EL (cell line): ENCODE measurements around the gene AP2B1.

ENCODE experiments used
- DNase-seq: peaks from one replicate; pipeline ENCODE4 v3.0.0-alpha.2; 2016

AP2B1 gene

DNA sequence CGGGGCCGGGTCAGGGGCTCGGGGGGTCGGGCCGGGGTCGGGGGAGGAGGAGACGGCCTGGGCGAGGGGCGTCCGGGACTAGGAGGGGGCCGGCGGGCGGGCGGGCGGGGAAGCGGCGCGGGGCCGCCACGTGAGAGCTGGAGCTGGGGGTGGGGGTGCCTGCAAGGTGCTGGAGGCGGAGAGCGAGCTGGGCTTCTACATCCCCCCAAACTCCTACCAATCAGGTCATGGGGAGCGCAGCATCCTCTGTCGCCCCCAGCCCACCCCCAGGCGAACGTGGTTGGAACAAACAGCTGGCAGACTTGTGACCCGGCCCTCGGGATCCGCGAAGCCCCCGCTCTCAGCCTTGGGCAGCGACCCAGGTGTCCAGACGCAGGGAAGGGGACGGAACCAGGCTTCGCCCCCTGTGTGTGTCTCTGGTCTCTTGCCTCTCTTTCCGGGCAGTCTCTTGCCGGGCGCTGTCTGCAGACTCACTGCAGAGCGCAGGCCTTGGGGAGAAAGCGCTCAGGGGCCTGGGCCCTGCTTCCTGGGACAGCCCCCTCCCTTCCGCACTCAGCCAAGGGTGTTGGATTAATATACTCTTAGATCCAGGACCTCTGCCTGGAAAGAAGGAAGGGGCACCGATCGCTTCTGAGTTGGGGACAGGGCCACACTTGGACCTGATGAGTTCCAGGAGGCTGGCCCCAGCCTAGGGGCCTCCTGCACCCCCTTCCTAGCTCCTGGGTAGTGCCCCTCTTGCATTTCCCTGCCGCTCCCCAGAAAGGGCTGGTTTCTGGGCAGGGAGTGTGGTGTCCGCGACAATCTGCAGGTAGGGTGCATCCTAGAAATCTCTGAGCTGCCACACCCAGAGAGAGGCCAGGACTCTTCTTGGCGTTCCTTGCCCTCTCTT, 145.0 kb downstream of the AP2B1 start:
- no peak for DNase-seq

DNA sequence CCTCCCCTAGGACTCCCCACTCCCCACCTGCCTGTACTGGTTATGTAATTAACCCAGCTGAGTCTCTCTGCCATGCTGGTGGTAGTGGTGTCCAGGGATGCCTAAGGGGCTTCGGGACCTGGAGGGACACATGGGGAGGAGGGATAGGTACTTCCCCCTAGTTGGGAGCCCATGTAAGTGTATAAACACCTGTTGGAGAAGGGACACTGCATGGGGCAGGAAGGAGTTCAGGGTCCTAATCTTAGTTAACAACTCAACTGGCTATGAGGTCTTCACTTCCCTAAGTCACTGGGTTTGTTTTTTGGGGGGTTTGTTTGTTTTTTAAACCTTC, 145.6 kb downstream of the AP2B1 start:
- DNase-seq, result no peak

DNA sequence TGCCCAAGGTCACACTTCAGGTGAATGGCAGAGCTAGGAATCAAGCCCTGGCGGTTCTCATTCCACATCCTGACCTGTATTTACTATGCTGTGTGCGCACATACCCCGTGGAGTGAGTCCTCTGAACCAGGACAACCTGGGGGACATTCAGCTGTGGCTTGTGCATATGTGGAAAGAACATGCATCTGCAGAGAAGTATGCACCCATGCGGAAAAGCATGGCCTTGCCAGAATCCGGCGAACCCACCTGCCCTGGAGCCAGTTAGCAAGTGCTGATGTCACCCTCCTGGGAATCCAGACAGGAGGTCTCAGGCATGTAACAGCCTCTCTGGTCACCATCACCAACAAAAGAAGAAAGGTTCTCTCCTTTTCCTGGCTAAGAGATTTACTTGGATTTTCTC, 146.2 kb downstream of the AP2B1 start:
- no peak for DNase-seq

DNA sequence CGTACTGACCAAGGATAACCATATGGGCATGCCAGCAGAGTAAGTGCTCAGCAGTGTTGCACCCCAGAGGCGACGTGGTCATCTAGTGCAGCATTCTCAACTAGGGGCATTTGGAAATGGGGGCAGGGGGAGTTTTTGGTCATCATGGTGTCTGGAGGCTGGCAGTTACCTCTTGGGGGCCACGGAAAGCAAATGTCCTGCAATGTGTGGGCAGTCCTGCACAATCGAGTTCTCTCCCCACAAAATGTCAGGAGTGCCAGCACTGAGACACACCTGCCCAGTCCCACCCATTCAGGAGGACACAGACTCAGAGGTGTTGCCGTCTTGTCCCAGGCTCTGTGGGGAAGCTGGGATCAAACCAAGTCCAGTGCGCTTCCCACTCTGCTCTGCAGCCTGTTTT, 147.3 kb downstream of the AP2B1 start:
- no peak for DNase-seq

DNA sequence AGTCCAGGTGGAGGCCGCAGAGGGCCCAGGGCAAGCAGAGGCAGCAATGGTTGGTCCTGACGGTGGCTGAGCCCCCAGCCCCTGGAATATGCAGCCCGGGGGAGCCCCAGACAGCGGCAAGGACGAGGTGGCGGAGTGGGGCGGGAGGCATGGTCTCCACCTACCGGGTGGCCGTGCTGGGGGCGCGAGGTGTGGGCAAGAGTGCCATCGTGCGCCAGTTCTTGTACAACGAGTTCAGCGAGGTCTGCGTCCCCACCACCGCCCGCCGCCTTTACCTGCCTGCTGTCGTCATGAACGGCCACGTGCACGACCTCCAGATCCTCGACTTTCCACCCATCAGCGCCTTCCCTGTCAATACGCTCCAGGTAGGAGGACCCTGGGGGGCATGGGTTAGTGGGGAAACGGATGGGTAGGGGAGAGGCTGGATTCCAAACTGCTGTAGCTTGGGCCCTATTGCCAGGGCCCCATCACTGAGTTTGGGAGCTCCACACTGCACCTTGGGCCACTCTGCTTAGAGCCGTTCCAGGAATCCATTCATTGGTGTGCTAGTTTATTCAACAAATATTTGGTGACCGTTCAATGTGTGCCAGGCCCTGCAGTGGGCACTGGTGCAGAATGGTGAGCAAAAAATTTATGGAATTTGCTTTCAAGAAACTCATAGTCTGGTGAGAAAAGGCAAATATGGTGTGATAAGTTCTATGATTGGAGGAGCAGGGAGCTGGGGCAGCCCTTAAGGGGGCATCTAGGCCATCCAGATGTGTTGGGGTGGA, 148.1 kb downstream of the AP2B1 start:
- DNase-seq, result no peak

DNA sequence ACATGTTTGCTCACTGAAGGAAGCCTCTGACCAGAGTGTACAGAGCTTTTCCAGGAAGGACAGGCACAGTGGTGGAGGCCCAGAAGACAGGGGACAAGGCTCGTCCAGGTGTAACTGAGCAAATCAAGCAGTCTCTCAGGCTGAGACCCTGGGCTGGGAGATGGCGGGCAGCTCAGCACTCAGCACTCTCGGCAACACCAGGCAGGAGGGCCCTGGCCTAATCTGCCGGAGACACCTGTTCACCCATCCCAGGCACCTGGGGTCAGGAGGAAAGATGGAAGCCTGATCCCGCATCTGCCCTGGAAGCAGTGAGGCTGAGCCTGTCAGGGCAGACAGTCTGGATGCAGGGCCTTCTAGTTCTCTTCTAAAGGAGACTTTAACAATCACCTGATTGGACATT, 149.1 kb downstream of the AP2B1 start:
- DNase-seq, result no peak

DNA sequence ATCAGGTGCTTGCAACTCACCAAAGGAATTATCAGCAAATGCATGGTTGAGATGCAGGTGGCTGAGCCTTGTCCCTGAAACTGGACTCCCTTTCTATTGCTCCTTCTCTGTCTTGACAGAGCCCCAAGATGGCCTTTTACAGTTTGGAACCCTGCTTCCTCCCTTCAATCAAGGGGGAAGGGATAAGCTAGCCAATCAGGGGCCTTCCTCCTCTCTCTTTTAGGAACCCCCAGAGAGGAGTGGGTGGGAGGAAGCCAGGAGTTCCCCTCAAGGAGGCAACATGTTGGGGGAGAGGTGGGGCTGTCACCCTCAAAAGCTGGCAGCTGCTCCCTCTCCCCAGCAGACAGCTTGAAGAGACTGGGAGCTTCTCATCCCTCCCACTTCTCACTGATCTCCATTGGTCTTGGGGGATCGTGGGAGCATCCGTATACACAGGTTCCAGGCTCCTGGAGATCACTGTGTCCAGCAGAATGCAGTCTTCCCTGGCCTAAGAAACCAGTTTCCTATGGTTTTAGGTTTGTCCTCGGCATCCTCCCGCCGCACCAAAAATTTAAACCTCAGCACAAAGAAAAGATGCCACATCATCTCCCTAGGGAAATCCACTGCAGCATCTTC, 151.5 kb downstream of the AP2B1 start:
- DNase-seq, result no peak

DNA sequence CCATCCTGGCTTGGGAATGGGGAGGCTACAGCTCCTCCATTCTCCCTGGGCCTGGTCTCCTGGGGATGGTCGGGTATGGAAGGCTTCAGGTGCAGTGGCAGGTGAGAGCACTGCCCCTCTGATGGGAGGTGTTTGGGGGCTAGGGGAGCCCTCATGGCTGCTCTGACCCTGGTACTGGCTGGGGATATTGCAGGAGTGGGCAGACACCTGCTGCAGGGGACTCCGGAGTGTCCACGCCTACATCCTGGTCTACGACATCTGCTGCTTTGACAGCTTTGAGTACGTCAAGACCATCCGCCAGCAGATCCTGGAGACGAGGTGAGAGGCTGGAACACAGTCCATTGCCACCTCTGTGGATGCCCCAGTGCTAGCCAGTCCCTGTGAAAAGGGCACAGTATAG, 153.1 kb downstream of the AP2B1 start:
- no peak for DNase-seq

DNA sequence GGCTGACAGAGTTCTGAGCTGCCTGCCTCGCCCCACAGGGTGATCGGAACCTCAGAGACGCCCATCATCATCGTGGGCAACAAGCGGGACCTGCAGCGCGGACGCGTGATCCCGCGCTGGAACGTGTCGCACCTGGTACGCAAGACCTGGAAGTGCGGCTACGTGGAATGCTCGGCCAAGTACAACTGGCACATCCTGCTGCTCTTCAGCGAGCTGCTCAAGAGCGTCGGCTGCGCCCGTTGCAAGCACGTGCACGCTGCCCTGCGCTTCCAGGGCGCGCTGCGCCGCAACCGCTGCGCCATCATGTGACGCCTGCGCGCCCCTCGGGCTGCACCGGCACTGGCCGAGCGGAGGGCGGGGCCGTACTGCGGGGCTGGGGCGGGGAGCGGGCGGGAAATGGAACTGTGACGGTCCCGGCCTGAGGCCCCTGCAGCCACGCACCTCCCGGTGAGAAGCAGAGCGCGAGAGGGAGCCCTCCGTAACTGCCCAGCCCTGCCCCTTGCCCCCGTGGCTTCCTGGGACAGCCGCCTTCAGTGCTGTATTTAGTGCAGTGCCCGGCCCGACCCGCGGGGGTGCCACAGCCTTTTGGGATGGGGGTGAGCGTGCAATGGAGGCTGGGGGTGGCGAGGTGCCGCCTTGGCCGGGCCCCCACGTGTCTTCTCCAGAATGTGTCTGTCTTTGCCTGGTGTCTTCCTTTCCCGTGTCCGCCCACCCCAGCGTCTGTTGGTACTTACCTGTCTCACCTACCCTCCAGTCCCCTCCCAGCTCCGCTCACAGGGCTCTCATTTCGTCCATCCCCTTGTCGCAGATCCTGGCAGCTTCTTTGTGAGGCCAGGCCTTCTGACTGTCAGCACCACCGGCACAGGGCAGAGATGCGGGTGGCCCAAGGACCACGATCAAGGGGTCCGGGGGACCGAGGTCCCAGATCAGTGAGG, 154.1 kb downstream of the AP2B1 start:
- no peak for DNase-seq

DNA sequence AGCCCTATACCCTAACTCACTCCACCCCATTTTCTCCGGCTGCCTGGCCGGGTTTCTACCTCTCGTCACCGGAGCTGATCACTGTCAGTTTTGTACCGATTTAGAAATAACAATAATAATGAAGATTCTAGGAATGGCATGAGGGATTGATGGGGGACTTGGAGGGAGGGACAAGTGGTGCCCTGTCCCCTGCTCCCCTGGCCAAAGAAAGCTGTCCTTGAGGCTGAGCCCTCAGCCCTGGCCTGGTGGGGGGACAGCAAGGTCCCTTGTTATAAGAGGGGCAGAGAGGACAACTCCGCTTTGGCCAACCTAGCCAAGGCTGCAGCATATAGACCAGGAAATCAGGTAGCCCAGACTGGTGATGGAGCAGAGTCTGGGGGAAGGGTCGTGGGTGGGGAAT, 155.4 kb downstream of the AP2B1 start:
- no peak for DNase-seq

DNA sequence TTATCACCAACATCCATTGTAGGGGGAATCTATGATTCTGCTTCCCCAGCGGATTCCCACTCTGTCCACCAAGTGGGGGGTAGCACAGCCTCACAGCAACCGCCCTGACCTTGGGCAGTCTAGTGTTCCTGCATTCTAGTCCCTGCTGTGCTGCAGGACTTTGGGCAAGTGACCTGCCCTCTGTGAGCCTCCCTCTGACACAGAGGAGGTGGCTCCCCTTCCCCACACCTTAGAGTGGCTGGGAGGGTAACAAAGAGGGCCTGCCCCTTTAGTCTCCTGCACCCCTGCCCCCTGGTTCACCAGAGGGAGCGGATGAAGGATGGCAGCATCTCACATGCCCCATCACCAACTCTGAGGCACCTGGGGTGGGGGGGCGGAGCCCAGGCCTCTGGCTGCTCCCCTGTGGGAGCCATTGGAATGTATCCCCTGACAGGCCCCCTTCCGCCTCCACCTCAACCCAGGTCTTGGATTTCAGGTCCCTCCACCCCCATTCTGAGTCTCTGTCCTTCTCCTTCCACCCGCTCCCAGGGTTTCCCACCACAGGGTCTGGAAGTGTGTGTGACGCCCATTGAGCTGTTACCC, 155.9 kb downstream of the AP2B1 start:
- no peak for DNase-seq

DNA sequence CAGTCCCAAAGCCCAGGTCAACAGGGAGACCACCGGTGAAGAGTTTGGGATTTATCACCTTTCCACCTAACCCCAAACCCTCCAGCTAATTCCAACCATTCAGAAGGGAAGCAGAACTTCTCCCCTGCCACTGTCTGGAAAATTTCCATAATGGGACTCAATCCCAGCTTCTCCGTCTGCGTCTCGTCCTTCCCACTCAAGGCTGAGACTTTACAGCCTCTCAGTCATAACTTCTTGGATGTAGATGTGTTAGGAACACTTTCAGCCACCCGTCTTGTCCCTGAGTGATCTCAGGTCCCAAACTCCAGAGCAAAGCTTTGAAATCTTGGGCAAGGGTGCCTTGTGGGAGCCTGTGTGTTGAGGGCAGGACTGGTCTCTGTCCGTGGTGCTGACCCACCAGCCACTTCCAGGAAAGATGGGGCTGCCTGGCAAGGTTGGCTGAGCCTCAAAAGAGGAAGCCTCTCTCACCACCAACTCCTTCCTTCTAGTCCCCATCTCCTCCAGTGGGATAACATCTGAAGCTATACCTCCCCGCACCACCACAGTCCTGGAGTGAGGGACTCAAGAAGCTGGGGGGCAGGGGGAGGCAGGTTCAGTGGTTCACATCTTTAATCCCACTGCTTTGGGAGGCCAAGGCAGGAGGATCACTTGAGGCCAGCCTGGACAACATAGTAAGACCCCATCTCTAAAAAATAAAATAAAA, 156.7 kb downstream of the AP2B1 start:
- peak; percentile 40 for DNase-seq

DNA sequence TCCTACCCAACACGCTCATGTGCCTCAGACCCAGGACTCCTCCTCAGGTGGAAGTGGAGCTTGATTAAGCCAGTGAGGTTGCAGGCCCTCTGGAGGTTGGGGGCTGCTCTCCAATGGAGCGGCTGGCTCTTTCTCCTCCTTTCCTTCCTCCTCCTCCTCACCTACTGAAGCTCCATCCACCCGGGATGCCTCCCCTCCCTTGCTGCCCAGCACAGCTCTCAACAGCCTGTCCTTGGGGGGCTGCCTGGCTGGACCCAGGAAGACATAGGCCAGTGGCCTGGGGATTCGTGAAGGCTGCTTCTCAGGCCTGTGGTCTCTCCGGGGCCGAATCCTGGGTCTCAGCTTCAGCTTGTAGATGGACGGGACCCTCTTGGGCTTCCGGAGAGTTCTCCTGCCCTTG, 157.7 kb downstream of the AP2B1 start:
- no peak for DNase-seq

DNA sequence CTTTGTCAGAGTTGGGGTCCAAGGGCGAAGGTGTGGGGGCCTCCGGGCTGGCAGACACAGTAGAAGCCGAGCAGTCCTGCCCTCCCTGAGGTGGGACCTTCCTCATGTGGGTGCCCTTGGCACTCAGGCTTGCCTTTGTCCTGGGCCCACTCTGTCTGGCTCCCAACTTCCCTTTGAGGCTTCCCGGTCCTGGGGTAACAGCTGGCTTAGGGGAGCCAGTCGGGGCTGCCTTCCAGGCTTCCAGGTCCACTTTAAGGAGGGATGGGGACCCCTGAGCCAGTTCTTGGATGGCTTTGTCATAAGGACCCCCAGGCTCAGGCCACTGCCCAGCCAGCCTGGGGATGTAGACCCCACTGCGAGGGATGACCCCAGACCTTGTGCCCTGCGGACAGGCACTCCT, 158.1 kb downstream of the AP2B1 start:
- DNase-seq, result no peak

DNA sequence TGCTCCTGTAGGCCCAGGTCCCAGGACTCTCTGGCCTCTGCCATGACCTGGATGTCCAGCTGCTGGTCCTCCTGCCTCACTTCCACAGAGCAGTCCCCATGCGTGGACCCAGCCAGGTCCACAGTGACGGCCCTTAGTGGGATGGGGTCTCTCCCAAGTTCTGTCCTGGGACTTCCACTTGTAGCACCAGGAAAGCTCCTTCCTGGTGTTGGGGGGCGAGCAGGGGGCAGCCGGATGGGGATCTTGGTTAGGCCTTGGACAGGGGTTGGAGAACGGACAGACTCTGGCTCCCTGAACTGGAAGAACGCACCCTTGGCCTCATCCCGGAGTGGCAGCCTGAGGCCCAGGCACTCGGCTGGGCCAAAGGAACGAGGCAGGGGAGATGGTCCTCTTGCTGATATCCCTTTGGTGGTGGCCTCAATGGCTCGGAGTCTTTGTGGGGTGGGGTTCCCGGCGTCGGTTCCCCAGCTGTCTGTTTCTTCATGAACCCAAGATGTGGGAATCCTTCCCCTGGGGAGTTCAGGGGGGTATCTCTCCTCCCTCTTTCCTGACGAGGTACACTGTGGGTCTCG, 158.7 kb downstream of the AP2B1 start:
- no peak for DNase-seq

DNA sequence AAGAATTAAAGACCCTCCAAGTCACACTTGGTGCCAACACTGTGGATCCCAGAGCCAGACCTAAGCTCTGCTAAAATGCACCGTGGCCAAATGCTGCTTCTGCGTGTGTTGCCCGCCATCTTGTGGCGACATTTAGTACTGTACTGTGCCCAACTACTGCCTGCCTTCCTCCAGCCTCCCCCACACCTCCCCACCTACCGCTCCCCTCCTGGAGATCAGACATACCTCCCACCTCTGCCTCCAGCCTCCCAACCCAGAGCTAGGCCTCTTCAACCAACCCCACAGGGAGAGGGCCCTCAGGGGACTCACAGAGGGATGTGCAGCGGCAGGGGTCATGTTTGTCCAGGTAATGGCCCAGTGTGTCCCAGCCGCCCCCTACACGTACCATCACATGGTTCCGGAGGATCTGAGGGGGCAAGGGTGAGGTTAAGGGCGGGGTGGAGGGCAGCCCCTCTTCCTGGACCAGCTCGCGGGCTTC, 160.5 kb downstream of the AP2B1 start:
- peak; percentile 78 for DNase-seq

DNA sequence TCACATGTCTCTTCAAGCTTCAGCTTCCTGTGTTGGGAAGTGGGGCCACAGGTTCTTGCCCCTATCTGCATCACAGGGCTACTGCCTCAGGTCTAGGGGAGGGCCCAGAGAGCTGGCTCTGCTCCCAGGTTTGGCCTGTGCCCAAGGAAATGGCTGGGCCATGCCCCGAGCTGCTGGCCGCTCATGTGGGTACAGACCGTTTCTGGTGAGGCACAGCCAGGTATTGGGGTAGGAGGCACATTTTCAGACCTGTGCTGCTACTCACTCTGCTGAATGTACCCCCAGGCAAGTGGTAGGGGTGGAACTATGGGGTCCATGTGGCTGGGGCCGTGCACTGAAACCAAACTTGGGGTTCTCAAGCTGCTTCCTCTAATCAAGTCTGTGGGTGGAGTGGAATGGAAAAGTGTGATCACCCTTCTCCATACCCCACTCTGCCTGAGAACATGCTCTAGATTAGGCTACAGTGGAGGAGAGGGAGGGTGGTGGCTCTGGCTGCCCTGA, 161.3 kb downstream of the AP2B1 start:
- DNase-seq, result peak; percentile 43

DNA sequence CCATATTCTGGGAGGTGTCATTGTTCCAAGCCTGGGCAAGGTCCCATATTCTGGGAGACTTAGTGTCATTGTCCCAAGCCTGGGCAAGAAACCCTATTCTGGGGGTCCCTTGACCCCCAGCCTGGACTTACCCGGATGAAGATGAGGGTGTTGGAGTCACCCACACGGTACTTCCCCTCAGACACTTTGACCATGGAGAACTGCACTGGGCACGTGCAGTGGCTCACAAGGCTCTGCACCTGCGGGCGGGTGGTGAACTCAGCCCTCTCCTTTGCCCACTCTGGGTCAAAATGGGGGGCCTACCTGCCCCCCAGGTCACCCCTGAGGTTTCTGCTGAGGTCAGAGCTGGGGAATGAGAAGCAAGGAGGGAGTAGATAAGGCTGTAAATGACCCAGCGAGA, 161.9 kb downstream of the AP2B1 start:
- no peak for DNase-seq

DNA sequence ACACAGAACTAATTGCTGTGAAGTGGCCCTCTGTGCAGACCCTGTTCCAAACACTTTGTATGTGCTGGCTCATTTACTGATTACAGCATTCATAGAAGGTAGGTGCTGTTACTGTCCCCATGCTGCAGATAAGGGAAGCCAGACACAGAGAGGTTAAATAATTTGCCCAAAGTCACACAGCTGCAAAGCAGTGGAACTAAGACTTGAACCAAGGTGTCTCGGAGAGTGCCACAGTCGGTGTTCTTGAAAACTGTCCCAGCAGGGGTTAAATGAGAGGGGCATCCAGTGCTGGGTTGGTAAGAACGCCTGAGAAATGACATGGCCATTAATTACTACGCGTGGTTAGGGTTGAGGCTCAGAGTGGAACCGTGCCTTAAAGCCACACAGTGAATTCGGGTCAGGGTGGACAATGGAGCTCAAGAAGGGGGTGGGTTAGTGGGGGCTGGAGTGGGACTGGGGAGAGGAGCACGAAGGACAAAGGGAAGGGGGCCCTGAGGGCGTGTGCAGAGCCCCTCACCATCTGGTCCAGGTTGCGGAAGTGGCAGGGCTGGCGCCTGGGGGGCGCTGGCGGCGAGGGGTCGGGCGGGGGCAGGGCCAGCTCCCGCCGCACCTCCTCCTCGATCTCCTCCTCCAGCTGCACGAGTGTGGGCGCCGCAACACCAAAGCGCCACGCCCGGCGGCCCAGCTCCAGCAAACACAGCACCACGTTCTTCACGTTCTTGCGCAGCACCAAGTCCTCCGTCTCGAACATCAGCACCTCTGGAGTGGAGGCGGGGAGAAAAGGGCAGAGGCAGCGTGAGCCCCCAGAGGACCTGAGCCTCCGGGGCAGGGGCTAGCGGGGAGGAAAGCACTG, 162.7 kb downstream of the AP2B1 start:
- peak; percentile 39 for DNase-seq
